Psoas muscle (tissue), 8 donors: ENCODE results near the gene ZNF808. TPM values are rescaled to one million over a fixed set of nuclear protein-coding genes. Genes with fewer than 3 reads are reported as not detected.
A peak's percentile ranks its signal among the peaks of the same experiment; 100 is the strongest.
"Not testable (repeated sequence)": the region's sequence is repeated elsewhere in the genome, so short reads cannot be mapped to it uniquely, and the experiment has no call there.

Source experiments
- ATAC-seq, 4 donors: fragments of 200-7000 bp; cut with Tn5 transposase; one replicate each; pipeline ENCODE4 v1.9.1; 2020; ENCODE audit warnings: moderate library complexity in 3 of 4, mild to moderate bottlenecking in 2 of 4
- DNase-seq, 2 donors: peaks; one replicate each; pipeline ENCODE4 v3.0.0-alpha.2; 2020
- H3K27ac ChIP-seq: fragments of 200-600 bp; one replicate; pipeline ENCODE4 v1.8.0; 2022
- H3K27me3 ChIP-seq, 3 donors: fragments of 200-600 bp in 1 of 3; one replicate each; pipeline versions ENCODE4 v1.6.1 to v1.8.0; 2013 to 2022; ENCODE audit warnings: low read length in 2 of 3, mild to moderate bottlenecking in 2 of 3, moderate library complexity in 1 of 3; ENCODE audit not compliant: insufficient read depth in 3 of 3
- H3K36me3 ChIP-seq, 2 donors: fragments of 200-600 bp in 1 of 2; one replicate each; pipeline versions ENCODE4 v1.6.1 to v1.8.0; 2013 to 2022; ENCODE audit warnings: low read depth in 1 of 2, mild to moderate bottlenecking in 1 of 2, moderate library complexity in 1 of 2; ENCODE audit not compliant: insufficient read depth in 1 of 2
- H3K4me1 ChIP-seq: fragments of 200-600 bp; one replicate; pipeline ENCODE4 v1.8.0; 2022
- H3K4me3 ChIP-seq: fragments of 200-600 bp; one replicate; pipeline ENCODE4 v1.8.0; 2022; ENCODE audit warnings: mild to moderate bottlenecking
- H3K9me3 ChIP-seq: fragments of 200-600 bp; one replicate; pipeline ENCODE4 v1.8.0; 2022
- WGBS, 3 donors: extraction: QIAGEN DNeasy Blood & Tissue Kit; methylation state at CpG; one replicate each; pipeline versions ENCODE4 v1.1.6 to v1.1.7; 2013; 5-methylcytosine and 5-hydroxymethylcytosine counted together
- intact Hi-C, 2 donors: fragments of 100-400 bp; cut with DNase I; formaldehyde crosslinking; loops; one replicate each; pipeline versions ENCODE4 v1.11.0 to v1.14.2; 2022
- polyA plus RNA-seq, 3 donors: library from polyadenylated mRNA; stranded (reverse); fragments of 200-250 nt; gene quantifications; one replicate each; pipeline ENCODE4 v1.2.3, GENCODE V29; 2013
- total RNA-seq, 4 donors: library from RNA; stranded (reverse); fragmentation: NEBNext Ultra II Directional in 2 of 4; extraction: Animal tissue kit (Norgen Biotek cat#: 25700) in 2 of 4; gene quantifications; one replicate each; pipeline versions ENCODE4 v1.2.1 to v1.2.4, GENCODE V29; 2021 to 2023
- TF ChIP-seq, protein P1 (sequence below): fragments of 200-600 bp; IDR thresholded peaks from one replicate; pipeline ENCODE4 v1.8.0; 2022; ENCODE audit warnings: antibody characterized with exemption
- donor health status: healthy with polysubstance abuse.
- donor health status: DM: no; HTN: no; CAD: no; lungs with moderate emphysema.
- donor health status: Bipolar disorder and iron deficiency.
- donor health status: healthy.
- donor health status: DM: yes; HTN: yes; CAD: no.
- donor health status: DM: no; HTN: no; CAD: no.
- donor health status: DM: no; HTN: no; CAD: no.
- donor health status: DM: yes; HTN: yes; CAD: no.

The ZNF808 gene
- total and polyA plus RNA-seq, 7 donors: 0.83 to 12.6 (median 7.7) TPM

- Histone ChIP-seq H3K9me3 (peaks cover 4% of the 10 kb centered on the region), H3K27ac (no peak overlapping the region), H3K36me3 (no peaks in the 10 kb centered on the region), H3K4me3 (no peak overlapping the region), H3K27me3 (peaks cover 0 to 3% (median 0%) of the 10 kb centered on the region in 3 donors), H3K4me1 (peaks cover 6% of the 10 kb centered on the region)
- ATAC-seq (no peak), DNase-seq (no peak)
- TF ChIP-seq, protein P1, sequence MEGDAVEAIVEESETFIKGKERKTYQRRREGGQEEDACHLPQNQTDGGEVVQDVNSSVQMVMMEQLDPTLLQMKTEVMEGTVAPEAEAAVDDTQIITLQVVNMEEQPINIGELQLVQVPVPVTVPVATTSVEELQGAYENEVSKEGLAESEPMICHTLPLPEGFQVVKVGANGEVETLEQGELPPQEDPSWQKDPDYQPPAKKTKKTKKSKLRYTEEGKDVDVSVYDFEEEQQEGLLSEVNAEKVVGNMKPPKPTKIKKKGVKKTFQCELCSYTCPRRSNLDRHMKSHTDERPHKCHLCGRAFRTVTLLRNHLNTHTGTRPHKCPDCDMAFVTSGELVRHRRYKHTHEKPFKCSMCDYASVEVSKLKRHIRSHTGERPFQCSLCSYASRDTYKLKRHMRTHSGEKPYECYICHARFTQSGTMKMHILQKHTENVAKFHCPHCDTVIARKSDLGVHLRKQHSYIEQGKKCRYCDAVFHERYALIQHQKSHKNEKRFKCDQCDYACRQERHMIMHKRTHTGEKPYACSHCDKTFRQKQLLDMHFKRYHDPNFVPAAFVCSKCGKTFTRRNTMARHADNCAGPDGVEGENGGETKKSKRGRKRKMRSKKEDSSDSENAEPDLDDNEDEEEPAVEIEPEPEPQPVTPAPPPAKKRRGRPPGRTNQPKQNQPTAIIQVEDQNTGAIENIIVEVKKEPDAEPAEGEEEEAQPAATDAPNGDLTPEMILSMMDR: no peak
- intact Hi-C loops: no loop called here
- 86 to 92% (median 89%) methylated on average over 20 of the region's 20 CpGs for WGBS, 3 donors
These were observed 3.4 kb upstream of the ZNF808 start for GRCh38 chr19:52524086-52524485.

DNA sequence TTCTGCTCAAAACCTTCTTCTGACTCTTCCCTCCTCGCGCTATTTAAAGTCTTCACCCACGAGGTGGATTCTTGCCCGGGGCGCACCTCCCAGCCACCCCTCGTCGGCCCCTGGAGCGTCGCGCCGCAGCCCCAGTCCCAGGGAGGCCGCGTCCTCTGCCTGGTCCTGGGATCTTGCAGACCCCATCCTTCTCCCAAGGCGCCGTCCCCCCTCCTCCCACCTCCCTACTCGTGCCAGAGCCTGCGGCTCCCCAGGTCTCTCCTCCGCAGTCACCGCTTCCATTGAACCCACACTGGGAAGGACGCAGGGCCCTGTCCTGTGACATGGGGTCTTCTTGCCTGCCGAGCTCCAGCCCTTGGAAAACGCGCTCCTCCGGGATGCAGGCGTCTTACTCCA lies 486 bp downstream of the ZNF808 start:
- ATAC-seq (peak; percentile 16 to 49 (median 16)), DNase-seq (peak in 1 of 2 donors; percentile 49)
- WGBS, 3 donors: 0 to 1% (median 0%) methylated on average over 25 of the region's 25 CpGs
- Histone ChIP-seq H3K9me3 (no peaks in the 10 kb centered on the region), H3K27me3 (no peaks in the 10 kb centered on the region), H3K36me3 (no peaks in the 10 kb centered on the region), H3K27ac (peak overlapping the region; percentile 92), H3K4me1 (peaks cover 6% of the 10 kb centered on the region), H3K4me3 (peak overlapping the region; percentile 84)
- TF ChIP-seq, protein P1: no peak
- intact Hi-C loops: no loop called here

GRCh38 chr19:52532480-52532879 lies 5.0 kb downstream of the ZNF808 start:
- H3K27me3 ChIP-seq: no peaks in the 10 kb centered on the region
- H3K4me3 ChIP-seq: no peak overlapping the region
- H3K4me1 ChIP-seq: peaks cover 18% of the 10 kb centered on the region
- no peaks in the 10 kb centered on the region for H3K36me3 ChIP-seq
- DNase-seq (no peak), ATAC-seq (no peak)
- TF ChIP-seq, protein P1: no peak
- WGBS, 3 donors: 92 to 97% (median 95%) methylated on average over 2 of the region's 2 CpGs
- H3K9me3 ChIP-seq: no peaks in the 10 kb centered on the region
- no peak overlapping the region for H3K27ac ChIP-seq
- intact Hi-C loops: no loop called here

- H3K4me1 ChIP-seq: peaks cover 12% of the 10 kb centered on the region
- WGBS, 3 donors: 25 to 40% (median 29%) methylated on average over 5 of the region's 5 CpGs
- TF ChIP-seq, protein P1: no peak
- H3K4me3 ChIP-seq: peak overlapping the region; percentile 28
- ATAC-seq: peak; percentile 82 to 88 (median 87)
- peak; percentile 42 to 74 for DNase-seq
- H3K27ac ChIP-seq: peak overlapping the region; percentile 76
- H3K36me3 ChIP-seq: no peaks in the 10 kb centered on the region
- intact Hi-C loops: no loop called here
- no peaks in the 10 kb centered on the region for H3K27me3 ChIP-seq
- no peaks in the 10 kb centered on the region for H3K9me3 ChIP-seq
These were observed 6.4 kb downstream of the ZNF808 start for GRCh38 chr19:52533901-52534300.

DNA sequence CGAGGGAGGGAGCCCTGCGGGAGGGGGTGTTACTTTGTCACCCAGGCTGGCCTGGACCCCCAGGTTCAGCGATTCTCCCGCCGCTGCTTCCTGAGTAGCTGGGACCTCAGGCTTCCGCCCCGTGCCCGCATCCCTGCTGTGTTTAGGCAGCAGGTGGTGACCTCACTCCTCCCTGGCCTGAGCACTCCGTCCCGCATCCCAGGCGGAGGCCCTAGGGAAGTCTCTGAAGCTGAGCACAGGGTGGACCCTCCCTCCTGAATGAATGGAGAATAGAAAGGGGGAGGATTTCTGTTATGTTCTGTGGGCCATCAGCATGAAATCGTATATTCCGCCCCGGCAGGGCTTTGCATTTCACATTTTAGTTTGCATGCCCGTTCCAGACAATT lies 7.9 kb downstream of the ZNF808 start:
- DNase-seq (peak; percentile 27 to 58), ATAC-seq (peak in 1 of 4 donors; percentile 15)
- H3K4me1 ChIP-seq: peaks cover 12% of the 10 kb centered on the region
- not testable (repeated sequence) for H3K9me3 ChIP-seq, H3K36me3 ChIP-seq, H3K27me3 ChIP-seq
- H3K4me3 ChIP-seq: peak overlapping the region; percentile 62
- 1 to 5% (median 4%) methylated on average over 14 to 15 of the region's 15 CpGs for WGBS, 3 donors
- H3K27ac ChIP-seq: peak overlapping the region; percentile 70
- intact Hi-C loops: loop anchor here in 1 of 2 donors (5.0 kb wide), 2 partner anchors 37 to 67 kb away; partner anchors contain the start of gene ZNF701
